Stimulated activated CD4-positive, alpha-beta T cell treated with anti-CD3 and anti-CD28 coated beads, Interleukin-15, amount 100 ng/mL, for 24 hours (primary cell): ENCODE measurements around the gene KIF5C.

ENCODE experiments used
- DNase-seq: peaks from one replicate; pipeline ENCODE4 v3.0.0-alpha.2; 2020

KIF5C gene

GRCh38 chr2:148996805-148997204 lies 121.8 kb downstream of the KIF5C start:
- no peak for DNase-seq

- no peak for DNase-seq
These were observed 123.3 kb downstream of the KIF5C start for GRCh38 chr2:148998165-148998830.

GRCh38 chr2:148998831-148999200 lies 123.8 kb downstream of the KIF5C start:
- DNase-seq: no peak

- no peak for DNase-seq
These were observed 124.5 kb downstream of the KIF5C start for GRCh38 chr2:148999451-148999921.

- DNase-seq: no peak
These were observed 125.3 kb downstream of the KIF5C start for GRCh38 chr2:149000158-149000938.

GRCh38 chr2:149001496-149001895 lies 126.5 kb downstream of the KIF5C start:
- no peak for DNase-seq

- DNase-seq: no peak
These were observed 127.4 kb downstream of the KIF5C start for GRCh38 chr2:149002378-149002890.

GRCh38 chr2:149002891-149003740 lies 128.1 kb downstream of the KIF5C start:
- no peak for DNase-seq

- no peak for DNase-seq
These were observed 129.8 kb downstream of the KIF5C start for GRCh38 chr2:149004836-149005235.

GRCh38 chr2:149005471-149006077 lies 130.5 kb downstream of the KIF5C start:
- no peak for DNase-seq

GRCh38 chr2:149006883-149007543 lies 132.0 kb downstream of the KIF5C start:
- DNase-seq: no peak

GRCh38 chr2:149008381-149008780 lies 133.4 kb downstream of the KIF5C start:
- no peak for DNase-seq

GRCh38 chr2:149009576-149010461 lies 134.8 kb downstream of the KIF5C start:
- DNase-seq: no peak

- DNase-seq: no peak
These were observed 137.5 kb downstream of the KIF5C start for GRCh38 chr2:149012545-149012944.

- DNase-seq: no peak
These were observed 140.5 kb downstream of the KIF5C start for GRCh38 chr2:149015501-149015900.

GRCh38 chr2:149015926-149016563 lies 141.0 kb downstream of the KIF5C start:
- no peak for DNase-seq

GRCh38 chr2:149017116-149017985 lies 142.3 kb downstream of the KIF5C start:
- DNase-seq: peak; percentile 83

- DNase-seq: no peak
These were observed 144.0 kb downstream of the KIF5C start for GRCh38 chr2:149018981-149019380.

GRCh38 chr2:149019768-149020167 lies 144.7 kb downstream of the KIF5C start:
- DNase-seq: no peak

GRCh38 chr2:149020432-149020851 lies 145.4 kb downstream of the KIF5C start:
- no peak for DNase-seq
